Measurements from ENCODE around the gene CDKN3.
"Not testable (repeated sequence)": the region's sequence is repeated elsewhere in the genome, so short reads cannot be mapped to it uniquely, and the experiment has no call there.

CDKN3 gene

GRCh38 chr14:54455363-54455762 lies 58.6 kb downstream of the CDKN3 start:
- DNase-seq (ENCODE audit: low read depth, low spot score), result no peak

- DNase-seq (ENCODE audit: low read depth, low spot score), result not testable (repeated sequence)
Observed at GRCh38 chr14:54456820-54457608, 60.2 kb downstream of the CDKN3 start.

- DNase-seq (ENCODE audit: low read depth, low spot score), result no peak
Observed at GRCh38 chr14:54457609-54457996, 60.8 kb downstream of the CDKN3 start.

DNA sequence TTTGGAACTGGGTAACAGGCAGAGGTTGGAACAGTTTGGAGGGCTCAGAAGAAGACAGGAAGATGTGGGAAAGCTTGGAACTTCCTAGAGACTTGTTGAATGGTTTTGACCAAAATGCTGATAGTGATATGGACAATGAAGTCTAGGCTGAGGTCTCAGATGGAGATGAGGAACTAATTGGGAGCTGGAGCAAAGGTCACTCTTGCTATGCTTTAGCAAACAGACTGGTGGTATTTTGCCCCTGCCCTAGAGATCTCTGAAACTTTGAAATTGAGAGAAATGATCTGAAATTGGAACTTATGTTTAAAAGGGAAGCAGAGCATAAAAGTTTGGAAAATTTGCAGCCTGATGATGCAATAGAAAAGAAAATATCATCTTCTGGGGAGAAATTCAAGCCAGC lies 61.7 kb downstream of the CDKN3 start:
- not testable (repeated sequence) for DNase-seq (ENCODE audit: low read depth, low spot score)

DNA sequence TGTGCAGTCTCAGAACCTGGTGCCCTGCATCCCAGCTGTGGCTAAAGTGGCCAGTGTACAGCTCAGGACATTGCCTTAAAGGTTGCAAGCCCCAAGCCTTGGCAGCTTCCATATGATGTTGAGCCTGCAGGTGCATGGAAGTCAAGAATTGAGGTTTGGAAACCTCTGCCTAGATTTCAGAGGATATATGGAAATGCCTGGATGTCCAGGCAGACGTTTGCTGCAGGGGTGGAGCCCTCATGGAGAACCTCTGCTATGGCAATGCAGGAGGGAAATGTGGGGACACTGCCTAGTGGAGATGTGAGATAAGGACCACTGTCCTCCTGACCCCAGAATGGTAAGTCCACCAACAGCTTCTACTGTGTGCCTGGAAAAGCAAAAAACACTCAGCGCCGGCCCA lies 62.3 kb downstream of the CDKN3 start:
- DNase-seq (ENCODE audit: low read depth, low spot score), result no peak

GRCh38 chr14:54462048-54462447 lies 65.2 kb downstream of the CDKN3 start:
- no peak for DNase-seq (ENCODE audit: low read depth, low spot score)

DNA sequence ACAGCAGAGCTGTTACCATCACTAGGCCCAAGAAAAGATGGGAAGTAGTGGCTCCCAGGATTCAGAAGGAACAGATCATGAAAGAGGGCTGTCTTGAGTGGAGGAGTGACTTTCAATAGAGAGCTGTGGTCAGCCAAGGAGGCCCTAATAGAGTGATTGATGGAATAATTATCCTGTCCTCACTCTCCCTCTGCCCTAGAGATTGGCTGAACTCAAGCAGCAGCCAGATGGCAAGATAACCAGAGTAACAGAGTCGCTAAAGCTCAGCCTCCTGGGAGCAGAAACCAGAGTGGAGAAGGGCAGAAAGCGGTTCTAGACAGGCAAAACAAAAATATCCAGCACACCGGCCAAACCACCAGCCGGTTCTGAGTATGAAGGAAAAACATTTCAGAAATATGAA lies 68.8 kb downstream of the CDKN3 start:
- no peak for DNase-seq (ENCODE audit: low read depth, low spot score)

DNA sequence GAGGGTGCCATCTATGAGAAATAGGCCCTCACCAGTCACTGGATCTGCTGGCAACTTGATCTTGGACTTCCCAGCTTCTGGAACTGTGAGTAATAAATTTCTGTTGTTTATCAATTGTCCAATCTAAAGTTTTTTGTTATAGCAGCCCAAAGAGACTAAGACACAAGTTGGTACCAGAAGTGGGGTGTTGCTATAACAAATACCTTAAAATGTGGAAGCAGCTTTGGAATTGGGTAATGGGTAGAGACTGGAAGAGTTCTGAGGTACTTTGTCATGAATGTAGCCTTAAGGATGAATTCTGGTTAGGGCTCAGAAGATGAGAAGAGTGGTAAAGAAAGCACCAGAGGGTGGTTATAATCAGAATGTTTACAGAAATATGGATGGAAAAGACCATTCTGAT lies 70.5 kb downstream of the CDKN3 start:
- no peak for DNase-seq (ENCODE audit: low read depth, low spot score)

Data from iPS DF 19.7 (cell line).